Fibroblast of pulmonary artery (primary cell): ENCODE measurements around the gene TTC5.
"Not testable (repeated sequence)": the region's sequence is repeated elsewhere in the genome, so short reads cannot be mapped to it uniquely, and the experiment has no call there.

Experiments
- DNase-seq: peaks from one replicate; pipeline ENCODE4 v3.0.0-alpha.2; 2010; ENCODE audit warnings: low read depth
- H3K4me3 ChIP-seq: replicated peaks from 2 replicates; pipeline ENCODE4 v1.5.1; 2011; ENCODE audit warnings: low read depth, mild to moderate bottlenecking, control low read depth, low read length, moderate library complexity
- TF ChIP-seq, protein P1 (sequence below): IDR thresholded peaks from 2 replicates; pipeline ENCODE4 v1.5.1; 2011; ENCODE audit warnings: mild to moderate bottlenecking, control low read depth, low read length, inconsistent platforms; ENCODE audit errors: missing control alignments

The TTC5 gene

DNA sequence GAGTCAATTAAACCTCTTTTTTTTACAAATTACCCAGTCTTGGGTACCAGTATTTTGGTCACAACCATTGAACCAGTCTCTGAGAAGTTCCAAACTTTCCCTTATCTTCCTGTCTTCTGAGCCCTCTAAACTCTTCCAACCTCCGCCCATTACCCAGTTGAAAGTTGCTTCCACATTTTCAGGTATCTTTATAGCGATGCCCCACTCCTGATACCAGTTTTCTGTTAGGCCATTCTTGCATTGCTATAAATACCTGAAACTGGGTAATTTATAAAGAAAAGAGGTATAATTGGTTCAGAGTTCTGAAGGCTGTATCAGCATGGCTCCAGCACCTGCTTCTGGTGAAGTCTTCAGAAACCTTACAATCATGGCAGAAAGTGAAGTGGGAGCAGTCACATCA, 31.7 kb downstream of the TTC5 start:
- TF ChIP-seq, protein P1, sequence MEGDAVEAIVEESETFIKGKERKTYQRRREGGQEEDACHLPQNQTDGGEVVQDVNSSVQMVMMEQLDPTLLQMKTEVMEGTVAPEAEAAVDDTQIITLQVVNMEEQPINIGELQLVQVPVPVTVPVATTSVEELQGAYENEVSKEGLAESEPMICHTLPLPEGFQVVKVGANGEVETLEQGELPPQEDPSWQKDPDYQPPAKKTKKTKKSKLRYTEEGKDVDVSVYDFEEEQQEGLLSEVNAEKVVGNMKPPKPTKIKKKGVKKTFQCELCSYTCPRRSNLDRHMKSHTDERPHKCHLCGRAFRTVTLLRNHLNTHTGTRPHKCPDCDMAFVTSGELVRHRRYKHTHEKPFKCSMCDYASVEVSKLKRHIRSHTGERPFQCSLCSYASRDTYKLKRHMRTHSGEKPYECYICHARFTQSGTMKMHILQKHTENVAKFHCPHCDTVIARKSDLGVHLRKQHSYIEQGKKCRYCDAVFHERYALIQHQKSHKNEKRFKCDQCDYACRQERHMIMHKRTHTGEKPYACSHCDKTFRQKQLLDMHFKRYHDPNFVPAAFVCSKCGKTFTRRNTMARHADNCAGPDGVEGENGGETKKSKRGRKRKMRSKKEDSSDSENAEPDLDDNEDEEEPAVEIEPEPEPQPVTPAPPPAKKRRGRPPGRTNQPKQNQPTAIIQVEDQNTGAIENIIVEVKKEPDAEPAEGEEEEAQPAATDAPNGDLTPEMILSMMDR = no peak
- DNase-seq = no peak
- H3K4me3 ChIP-seq = no peak overlapping the region

DNA sequence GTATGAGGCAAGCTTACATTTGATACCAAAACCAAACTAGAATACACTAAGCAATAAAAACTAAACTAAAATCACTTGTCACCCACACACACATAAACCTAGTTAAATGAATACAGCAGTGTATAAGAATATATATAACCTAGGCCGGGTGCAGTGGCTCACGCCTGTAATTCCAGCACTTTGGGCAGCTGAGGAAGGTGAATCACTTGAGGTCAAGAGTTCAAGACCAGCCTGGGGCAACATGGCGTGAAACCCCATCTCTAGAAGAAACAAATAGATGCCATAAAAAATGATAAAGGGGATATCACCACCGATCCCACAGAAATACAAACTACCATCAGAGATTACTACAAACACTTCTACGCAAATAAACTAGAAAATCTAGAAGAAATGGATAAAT, 41.4 kb downstream of the TTC5 start:
- not testable (repeated sequence) for H3K4me3 ChIP-seq, DNase-seq

DNA sequence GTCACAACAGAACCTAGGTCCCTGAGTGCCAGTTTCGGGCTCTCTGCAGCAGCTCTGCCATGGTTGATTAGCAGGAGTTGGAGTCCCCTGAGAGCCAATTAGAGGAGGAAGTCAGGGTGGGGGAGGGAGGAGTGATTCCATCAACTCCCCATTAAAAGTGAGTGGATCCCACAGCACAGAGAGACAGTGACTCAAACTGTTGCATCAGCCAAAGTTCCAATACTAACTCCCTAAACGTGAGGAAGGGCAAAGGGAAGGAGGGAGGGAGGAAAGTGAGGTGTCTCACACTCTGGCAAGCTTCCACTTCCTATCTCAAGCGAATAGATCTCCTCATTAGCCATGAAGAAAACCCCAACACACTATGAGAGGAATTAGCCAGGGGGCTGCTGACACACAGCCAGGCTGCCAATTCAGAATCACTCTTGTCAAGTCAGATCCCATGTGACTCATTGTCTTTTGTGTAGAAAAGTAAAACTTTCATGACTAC, 43.1 kb downstream of the TTC5 start:
- H3K4me3 ChIP-seq = no peak overlapping the region
- DNase-seq = peak; percentile 71
- TF ChIP-seq, protein P1 = no peak

DNA sequence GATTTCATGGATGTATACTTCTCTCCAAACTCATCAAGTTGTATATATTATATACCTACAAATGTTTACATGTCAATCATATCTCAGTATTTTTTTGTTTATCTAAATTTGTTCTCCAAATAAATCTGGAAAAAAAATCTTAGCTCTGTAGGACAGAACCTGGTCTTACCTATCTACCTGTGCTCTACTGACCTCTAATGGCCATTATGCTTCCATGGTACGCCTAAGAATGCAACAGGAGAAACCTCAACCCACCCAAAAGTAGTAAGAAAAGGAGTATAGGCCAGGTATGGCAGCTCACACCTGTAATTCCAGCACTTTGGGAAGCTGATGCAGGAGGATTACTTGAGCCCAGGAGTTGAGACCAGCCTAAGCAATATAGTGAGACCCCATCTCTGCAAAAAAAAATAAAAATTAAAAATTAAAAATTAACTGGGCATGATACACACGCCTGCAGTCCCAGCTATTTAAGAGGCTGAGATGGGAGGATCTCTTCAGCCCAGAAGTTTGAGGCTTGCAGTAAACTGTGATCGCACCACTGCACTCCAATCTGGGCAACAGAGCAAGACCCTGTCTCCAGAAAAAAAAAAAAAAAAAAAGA, 58.0 kb downstream of the TTC5 start:
- TF ChIP-seq, protein P1 = no peak
- H3K4me3 ChIP-seq = no peak overlapping the region
- no peak for DNase-seq
